Astrocyte of the cerebellum (primary cell): ENCODE results near the gene CEP131.
"Not testable (repeated sequence)": the region's sequence is repeated elsewhere in the genome, so short reads cannot be mapped to it uniquely, and the experiment has no call there.

Experiments
- DNase-seq: peaks from one replicate; pipeline ENCODE4 v3.0.0-alpha.2; 2011; ENCODE audit warnings: low read depth
- H3K4me3 ChIP-seq: 2 replicates; pipeline ENCODE4 v1.5.1; 2011; ENCODE audit warnings: mild to moderate bottlenecking, low read depth, low read length, moderate library complexity
- in situ Hi-C: cut with HindIII; loops from 2 replicates; pipeline ENCODE4 v1.10.0; 2017; ENCODE audit warnings: low sequenced_read_pairs
- TF ChIP-seq, protein P1 (sequence below): IDR thresholded peaks from 2 replicates; pipeline ENCODE4 v1.5.1; 2012; ENCODE audit warnings: low read length, low read depth, moderate library complexity, mild to moderate bottlenecking; ENCODE audit errors: missing control alignments

CEP131 gene

GRCh38 chr17:81231121-81231645 lies 8.4 kb upstream of the CEP131 start:
- in situ Hi-C loops = no loop called here
- TF ChIP-seq, protein P1, sequence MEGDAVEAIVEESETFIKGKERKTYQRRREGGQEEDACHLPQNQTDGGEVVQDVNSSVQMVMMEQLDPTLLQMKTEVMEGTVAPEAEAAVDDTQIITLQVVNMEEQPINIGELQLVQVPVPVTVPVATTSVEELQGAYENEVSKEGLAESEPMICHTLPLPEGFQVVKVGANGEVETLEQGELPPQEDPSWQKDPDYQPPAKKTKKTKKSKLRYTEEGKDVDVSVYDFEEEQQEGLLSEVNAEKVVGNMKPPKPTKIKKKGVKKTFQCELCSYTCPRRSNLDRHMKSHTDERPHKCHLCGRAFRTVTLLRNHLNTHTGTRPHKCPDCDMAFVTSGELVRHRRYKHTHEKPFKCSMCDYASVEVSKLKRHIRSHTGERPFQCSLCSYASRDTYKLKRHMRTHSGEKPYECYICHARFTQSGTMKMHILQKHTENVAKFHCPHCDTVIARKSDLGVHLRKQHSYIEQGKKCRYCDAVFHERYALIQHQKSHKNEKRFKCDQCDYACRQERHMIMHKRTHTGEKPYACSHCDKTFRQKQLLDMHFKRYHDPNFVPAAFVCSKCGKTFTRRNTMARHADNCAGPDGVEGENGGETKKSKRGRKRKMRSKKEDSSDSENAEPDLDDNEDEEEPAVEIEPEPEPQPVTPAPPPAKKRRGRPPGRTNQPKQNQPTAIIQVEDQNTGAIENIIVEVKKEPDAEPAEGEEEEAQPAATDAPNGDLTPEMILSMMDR = no peak
- no peak overlapping the region for H3K4me3 ChIP-seq
- no peak for DNase-seq

GRCh38 chr17:81230043-81230820 lies 7.5 kb upstream of the CEP131 start:
- TF ChIP-seq, protein P1 = peak; percentile 33
- DNase-seq = no peak

DNA sequence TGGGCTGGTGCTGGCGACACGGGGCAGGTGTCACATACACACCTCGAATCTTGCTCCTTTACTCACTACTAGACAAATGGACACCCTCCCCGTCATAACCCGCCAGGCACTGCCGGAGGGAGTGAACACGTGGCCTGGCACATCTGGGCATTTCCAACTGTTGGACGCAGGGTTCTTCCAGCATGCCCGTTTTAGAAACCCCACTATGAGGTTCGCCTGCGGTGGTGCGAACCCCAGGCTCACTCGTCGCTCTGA lies 6.8 kb upstream of the CEP131 start:
- in situ Hi-C loops = no loop called here
- no peak for DNase-seq
- H3K4me3 ChIP-seq = no peak overlapping the region
- TF ChIP-seq, protein P1 = no peak

More at GRCh38 chr17:81230043-81230820, 7.5 kb upstream of the CEP131 start:
- no peak overlapping the region for H3K4me3 ChIP-seq
- in situ Hi-C loops = no loop called here

GRCh38 chr17:81228834-81229665 lies 6.3 kb upstream of the CEP131 start:
- no peak for DNase-seq
- in situ Hi-C loops = no loop called here
- H3K4me3 ChIP-seq = no peak overlapping the region
- TF ChIP-seq, protein P1 = no peak

- no peak overlapping the region for H3K4me3 ChIP-seq
- in situ Hi-C loops = no loop called here
- no peak for DNase-seq
- TF ChIP-seq, protein P1 = no peak
Measured at GRCh38 chr17:81228420-81228819, 5.7 kb upstream of the CEP131 start.

- H3K4me3 ChIP-seq, in situ Hi-C loops, DNase-seq: not testable (repeated sequence)
Measured at GRCh38 chr17:81227630-81228029, 4.9 kb upstream of the CEP131 start.

DNA sequence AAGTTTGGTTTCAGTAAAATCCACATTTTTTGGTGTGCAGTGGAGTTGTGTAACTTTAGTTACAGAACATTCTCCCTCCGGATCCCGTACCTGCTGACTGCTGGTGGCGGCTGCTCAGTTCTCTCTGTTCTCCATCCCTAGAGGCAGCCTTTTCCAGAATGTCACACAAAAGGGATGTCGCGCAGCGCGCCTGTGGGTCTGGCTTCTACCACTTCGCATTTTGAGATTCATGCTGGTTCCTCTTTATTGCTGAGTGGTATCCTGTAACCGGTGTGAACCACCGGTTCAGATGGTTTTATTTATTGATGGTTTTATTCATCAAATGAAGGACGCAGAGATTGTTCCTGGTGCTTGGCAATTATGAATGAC lies 981 bp upstream of the CEP131 start:
- peak overlapping the region; percentile 43 for H3K4me3 ChIP-seq
- in situ Hi-C loops = no loop called here
- DNase-seq = no peak
- TF ChIP-seq, protein P1 = no peak
